IPS DF 19.7 (cell line): ENCODE data around the gene AGPS.

Experiments used
- DNase-seq: peaks from one replicate; pipeline ENCODE4 v3.0.0-alpha.2; 2013; ENCODE audit warnings: low read depth, low spot score

The AGPS gene

DNA sequence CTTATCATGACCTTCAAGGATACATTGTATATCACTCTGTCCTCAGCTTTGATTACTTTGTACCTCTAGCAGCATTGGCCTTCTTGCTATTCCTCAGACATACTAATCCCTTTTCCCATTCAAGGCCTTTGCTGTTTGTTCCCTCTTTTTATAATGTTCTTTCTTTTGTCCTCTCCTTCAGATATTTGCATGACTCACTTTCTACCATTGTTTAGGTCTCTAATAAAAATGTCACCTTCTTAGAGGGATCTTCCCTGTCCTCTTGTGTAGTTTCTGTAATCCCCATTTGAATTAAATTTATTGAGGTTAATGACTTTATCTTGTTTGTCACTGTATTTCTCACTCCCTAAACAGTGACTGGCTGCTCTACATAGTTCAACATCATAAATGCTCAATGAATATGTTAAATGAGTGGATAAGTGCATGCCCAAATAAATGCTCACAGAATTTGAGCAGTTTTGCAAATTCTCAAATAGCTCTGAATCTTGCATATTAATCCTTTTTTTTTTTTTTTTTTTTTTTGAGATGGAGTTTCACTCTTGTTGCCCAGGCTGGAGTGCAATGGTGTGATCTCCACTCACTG, 135.9 kb downstream of the AGPS start:
- no peak for DNase-seq

DNA sequence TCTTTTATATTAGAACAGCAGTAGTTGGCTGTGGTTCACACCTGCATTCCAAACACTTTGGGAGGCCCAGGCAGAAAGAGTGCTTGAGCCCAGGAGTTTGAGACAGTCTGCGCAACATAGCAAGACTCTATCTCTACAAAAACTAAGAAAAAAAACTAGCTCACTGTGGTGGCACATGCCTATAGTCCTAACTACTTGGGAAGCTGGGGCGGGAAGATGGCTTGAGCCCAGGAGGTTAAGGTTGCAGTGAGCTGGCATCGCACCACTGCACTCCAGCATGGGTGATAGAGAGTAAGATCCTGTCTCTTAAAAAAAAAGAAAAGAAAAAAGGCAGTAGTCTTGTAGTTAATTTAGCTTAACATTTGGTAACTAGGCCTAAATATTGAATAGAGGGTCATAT, 136.6 kb downstream of the AGPS start:
- DNase-seq: no peak

GRCh38 chr2:177530561-177530960, 138.0 kb downstream of the AGPS start:
- no peak for DNase-seq

GRCh38 chr2:177531706-177532105, 139.1 kb downstream of the AGPS start:
- DNase-seq: no peak

DNA sequence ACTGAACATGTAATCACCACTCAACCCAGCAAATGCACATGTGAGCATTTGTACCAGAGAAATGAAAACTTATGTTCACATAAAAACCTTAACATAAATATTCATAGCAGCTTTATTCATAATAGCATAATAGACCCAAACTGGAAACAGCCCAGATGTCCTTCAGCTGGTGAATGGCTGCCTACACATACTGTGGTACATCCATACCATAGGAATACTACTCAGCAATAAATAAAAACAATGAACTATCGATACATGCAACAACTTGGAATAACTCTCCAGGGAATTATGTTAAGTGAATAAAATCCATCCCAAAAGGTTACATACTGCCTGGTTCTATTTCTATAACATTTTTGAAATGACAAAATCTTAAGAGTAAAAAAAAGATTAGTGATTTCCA, 140.0 kb downstream of the AGPS start:
- DNase-seq: no peak

DNA sequence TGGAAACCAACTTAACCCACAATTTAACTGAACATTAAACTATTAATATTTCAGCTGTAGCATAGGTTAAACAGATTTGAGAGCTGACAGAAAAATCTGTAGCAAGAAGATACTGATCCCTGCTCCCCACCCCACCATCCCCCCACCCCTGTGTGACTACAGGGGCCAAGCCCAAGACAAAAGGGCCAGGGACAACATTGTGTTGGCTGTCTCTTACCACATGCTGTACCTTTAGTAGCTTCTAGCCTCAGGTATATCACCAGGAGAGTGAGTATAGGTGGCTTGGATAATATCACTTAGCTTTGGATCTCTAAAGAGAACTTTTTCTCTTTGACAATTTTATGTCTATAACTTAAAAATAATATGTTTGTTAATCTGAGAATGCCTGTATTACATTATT, 140.7 kb downstream of the AGPS start:
- DNase-seq: no peak

- DNase-seq: no peak
Measured at GRCh38 chr2:177535000-177535399, 142.4 kb downstream of the AGPS start.

DNA sequence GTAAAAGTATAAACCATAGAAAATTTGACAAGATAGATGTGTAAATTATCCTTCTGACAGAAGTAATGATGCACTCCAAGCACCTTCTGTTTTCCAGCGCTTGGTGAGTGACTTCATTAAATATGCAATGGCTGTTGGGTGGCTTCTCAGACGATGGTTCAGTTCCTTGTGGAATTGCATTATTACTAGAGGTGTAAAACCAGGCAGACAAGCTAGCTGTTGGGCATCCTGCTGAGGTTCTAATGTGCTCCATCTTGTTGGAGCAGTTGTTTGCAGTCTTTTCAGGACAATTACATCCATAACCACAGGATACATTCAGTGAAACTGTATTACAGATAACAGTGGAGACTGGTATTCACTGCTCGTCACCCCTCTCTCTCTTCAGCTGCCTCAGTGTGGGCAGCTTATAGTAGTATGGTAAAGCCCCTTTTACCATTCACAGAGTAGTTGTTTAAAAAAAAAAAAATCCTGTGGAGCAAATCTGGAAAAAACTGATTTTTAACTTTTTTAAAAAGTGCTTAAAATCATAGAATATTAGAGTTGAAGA, 143.5 kb downstream of the AGPS start:
- no peak for DNase-seq

GRCh38 chr2:177537213-177537612, 144.6 kb downstream of the AGPS start:
- no peak for DNase-seq

GRCh38 chr2:177537636-177538035, 145.1 kb downstream of the AGPS start:
- no peak for DNase-seq

- no peak for DNase-seq
Measured at GRCh38 chr2:177538323-177538722, 145.8 kb downstream of the AGPS start.

GRCh38 chr2:177540283-177540682, 147.7 kb downstream of the AGPS start:
- no peak for DNase-seq

GRCh38 chr2:177541258-177541991, 148.9 kb downstream of the AGPS start:
- DNase-seq: no peak

- DNase-seq: no peak
Measured at GRCh38 chr2:177542396-177542795, 149.8 kb downstream of the AGPS start.

GRCh38 chr2:177543007-177543760, 150.6 kb downstream of the AGPS start:
- DNase-seq: no peak

DNA sequence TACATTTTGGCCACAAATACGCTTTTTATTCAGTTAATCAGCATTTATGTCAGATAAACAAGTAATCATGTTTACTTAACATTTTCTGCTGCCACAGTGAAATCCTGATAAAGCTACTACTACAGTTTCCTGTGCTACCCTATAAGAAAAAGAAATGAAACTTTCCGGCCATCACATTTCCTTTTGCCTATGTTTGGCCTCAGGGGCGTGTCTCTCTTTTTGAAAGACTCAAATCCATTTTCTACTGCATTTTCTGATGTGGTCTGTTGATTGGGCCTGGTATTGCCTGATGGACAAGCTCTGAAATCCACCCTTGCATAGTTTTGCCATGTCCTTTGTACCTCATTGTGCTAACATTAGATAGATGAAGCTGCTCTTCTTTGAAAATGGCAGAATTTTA, 152.6 kb downstream of the AGPS start:
- no peak for DNase-seq

- no peak for DNase-seq
Measured at GRCh38 chr2:177545981-177546585, 153.5 kb downstream of the AGPS start.

DNA sequence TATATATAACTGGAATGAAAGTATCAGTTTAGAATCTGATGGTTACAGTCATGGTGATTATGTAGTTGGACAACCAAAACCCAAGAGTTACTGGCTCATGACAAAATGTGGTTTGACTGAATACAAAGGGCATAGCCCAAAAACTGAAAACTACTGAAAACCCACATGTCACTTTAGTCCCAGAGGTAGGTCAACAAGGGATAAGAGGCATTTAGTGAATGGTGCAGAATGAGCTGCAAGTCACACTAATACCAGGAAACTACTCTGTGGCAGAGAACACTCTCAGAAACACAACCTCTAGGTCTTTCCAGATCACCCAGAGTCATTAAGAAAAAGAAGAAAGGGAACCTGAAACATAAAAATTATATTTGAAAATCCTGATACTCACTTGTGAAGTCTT, 154.5 kb downstream of the AGPS start:
- DNase-seq: no peak

DNA sequence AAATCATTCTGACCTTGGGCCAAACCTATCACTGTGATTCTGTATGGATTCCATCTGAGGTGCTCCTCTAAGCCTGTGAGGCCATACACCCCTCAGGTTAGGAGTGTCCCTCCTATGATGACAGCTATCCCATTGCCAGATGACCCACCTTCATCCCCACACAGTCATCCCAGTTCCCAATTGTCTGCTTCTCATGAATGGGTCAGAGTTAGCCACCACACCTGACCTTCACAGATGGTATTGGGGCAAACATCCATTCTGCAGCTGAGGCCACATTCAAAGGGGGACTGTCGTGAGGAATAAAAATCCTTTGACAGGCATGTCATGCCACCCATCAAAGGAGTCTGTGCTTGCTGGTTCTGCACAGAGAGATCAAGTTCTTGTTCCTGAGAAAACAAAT, 155.2 kb downstream of the AGPS start:
- no peak for DNase-seq

GRCh38 chr2:177548636-177549035, 156.1 kb downstream of the AGPS start:
- DNase-seq: no peak

DNA sequence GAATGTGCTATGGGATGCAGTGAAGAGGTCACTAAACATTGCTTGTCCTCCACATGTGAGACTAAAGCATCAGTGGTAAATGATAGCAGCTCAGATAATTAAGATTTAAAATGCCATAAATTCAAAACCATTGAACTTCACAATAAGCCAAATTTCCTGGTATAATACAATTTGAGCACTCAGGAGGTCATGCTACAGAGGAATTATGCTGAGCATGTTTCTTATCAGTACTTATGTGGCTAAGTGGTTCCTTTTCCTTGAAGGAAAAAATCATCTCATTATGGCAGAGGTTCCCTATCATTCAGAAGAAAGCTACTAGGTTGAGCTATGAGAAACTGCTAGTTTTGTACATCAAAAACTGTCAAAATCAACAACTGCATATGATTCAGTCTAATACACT, 156.6 kb downstream of the AGPS start:
- no peak for DNase-seq
